HG02623 (cell line): Measurements from ENCODE around the gene TAS1R3.
A peak's percentile ranks its signal among the peaks of the same experiment; 100 is the strongest.

Experiments used
- ATAC-seq: cut with Tn5 transposase; IDR thresholded peaks from one replicate; pipeline ENCODE4 v1.9.1; 2021; ENCODE audit warnings: moderate library complexity; ENCODE audit not compliant: unreplicated experiment

The TAS1R3 gene

GRCh38 chr1:1335792-1336248, 4.7 kb downstream of the TAS1R3 start:
- ATAC-seq: no peak

DNA sequence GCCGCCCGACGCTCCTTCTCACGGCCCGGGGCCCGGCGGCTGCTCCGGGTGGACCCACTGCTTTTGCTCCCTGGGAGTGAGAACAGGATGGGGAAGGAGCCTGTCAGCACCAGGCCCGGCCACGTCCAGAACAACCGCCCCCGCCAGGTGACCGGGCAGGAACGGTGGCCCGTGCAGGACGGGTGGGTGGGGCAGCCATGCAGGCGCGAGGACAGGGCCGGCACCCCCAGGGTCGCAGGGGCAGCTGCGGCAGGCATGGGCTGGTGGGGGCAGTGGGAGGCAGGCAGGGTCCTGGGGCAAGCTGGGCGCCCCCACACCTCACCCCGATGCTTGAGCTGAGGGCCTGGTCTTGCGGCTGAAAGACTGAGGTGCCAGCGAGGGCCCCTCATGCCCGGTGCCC, 5.4 kb downstream of the TAS1R3 start:
- no peak for ATAC-seq

- no peak for ATAC-seq
Observed at GRCh38 chr1:1336931-1337792, 6.1 kb downstream of the TAS1R3 start.

GRCh38 chr1:1337793-1338147, 6.7 kb downstream of the TAS1R3 start:
- no peak for ATAC-seq

GRCh38 chr1:1338278-1338677, 7.2 kb downstream of the TAS1R3 start:
- ATAC-seq: no peak

- ATAC-seq: no peak
Observed at GRCh38 chr1:1340185-1340584, 9.1 kb downstream of the TAS1R3 start.

DNA sequence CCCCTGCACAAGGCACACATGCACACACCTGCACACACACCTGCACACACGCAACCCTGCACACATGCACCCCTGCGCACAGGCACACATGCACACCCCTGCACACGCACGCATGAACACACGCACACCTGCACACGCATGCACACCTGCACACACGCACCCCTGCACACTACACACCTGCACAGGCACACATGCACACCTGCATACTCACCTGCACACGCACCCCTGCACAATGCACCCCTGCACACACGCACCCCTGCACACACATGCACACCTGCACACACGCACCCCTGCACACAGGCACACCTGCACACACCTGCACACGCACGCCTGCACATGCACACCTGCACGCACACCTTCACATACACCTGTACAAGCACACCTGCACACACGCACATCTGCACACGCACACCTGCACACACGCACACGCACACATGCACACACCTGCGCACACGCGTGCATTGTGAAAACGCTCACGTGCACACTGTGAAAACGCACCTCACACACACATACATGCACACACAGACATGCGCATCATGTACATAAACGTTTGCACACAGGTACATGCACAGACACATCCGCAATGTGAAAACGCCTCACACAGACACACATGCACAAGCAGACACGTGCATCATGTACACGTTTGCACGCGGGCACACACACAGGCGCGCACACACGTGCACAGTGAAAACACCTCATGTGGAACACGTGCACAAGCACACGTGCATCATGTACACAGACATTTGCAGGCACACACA, 9.9 kb downstream of the TAS1R3 start:
- ATAC-seq: no peak

DNA sequence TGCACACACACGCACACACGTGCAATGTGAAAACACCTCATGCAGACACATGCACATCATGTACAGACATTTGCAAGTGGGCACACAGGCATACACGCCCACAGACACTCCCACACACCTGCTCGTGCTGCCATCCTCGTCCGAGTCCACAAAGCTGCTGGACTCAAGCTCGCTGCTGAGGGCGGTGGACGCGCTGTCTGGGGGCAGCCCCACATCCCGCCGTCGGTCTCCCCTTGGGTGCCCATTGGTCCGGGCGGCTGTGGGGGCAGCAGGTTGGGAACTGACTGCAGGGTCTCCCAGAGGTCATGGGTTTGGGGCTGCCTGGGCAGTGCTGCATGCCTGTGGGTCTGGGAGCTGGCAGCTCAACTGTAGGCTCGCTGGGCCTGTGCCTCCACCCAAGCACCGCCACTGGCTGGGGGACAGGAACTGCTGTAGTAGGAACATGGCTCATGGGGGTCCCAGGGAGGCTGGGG, 10.5 kb downstream of the TAS1R3 start:
- no peak for ATAC-seq

- no peak for ATAC-seq
Observed at GRCh38 chr1:1342061-1342562, 11.0 kb downstream of the TAS1R3 start.

GRCh38 chr1:1342584-1343115, 11.6 kb downstream of the TAS1R3 start:
- no peak for ATAC-seq

GRCh38 chr1:1343811-1344421, 12.8 kb downstream of the TAS1R3 start:
- no peak for ATAC-seq

- ATAC-seq: no peak
Observed at GRCh38 chr1:1344655-1345361, 13.7 kb downstream of the TAS1R3 start.

- no peak for ATAC-seq
Observed at GRCh38 chr1:1345384-1345783, 14.3 kb downstream of the TAS1R3 start.

GRCh38 chr1:1345860-1346500, 14.9 kb downstream of the TAS1R3 start:
- no peak for ATAC-seq

GRCh38 chr1:1346501-1346890, 15.4 kb downstream of the TAS1R3 start:
- ATAC-seq: no peak

DNA sequence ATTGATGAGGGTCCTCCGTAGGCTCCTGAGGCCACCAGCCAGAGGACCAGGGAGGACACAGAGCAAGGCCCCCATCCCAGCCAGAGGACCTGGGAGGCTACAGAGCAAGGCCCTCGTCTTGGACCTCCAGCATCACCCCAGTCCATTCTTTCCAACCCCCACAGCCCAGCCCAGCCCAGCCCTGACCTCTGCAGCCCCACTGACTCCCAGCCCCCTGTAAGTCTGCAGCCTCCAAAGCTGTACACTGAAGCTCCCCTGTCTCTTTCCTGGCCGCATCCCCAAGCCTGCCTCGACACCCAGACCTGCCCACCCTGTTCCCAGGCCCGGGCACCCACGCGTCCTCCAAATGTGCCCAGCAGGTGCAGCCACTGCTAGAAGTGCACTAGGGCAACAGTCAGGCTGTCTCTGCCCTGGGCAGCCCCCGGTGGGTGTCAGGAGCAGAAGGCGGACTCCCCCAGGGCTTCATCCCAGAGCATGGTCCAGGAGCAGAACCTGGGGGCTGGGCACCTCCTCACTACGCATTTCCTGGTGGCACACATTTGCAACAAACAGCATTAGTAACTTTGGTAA, 16.0 kb downstream of the TAS1R3 start:
- no peak for ATAC-seq

DNA sequence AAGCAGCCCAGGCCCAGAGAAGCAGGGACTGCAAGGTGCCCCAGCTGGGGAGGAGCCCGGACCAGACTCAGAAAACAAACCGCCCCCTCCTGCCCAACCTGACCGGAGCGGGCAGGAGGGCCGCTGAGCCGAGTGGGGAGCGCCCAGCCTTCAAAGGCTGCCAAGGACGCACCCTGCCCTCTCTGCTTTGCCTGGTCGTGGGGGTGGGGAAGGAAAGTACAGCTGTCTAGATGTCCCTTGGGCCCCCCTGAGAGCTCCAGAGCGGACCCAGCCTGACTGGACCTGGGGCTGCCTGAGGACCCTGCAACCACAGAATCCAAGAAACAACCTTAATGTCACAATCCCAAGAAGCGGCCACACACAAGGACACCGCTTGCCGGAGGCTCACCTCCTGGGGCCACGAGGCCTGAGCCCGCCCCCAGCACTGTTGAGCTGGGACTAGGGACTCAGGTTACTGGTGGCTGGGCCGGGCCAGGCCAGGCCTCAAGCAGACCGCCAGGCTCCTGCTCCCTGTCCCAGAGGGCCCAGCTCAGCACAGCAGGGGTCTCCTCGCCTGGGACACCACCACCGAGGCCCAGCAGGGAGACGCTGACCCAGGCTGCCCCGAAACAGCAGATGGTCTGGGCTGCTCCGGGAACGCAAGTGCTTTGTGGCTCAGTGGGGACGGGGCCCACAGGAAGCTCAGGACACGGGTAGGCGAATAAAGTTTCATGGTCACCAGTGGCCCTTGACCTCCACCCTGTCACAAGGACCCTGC, 16.8 kb downstream of the TAS1R3 start:
- no peak for ATAC-seq

GRCh38 chr1:1348420-1349255, 17.6 kb downstream of the TAS1R3 start:
- ATAC-seq: peak; percentile 34
